Measurements from ENCODE around the gene BMPER. TPM values are rescaled to one million over a fixed set of nuclear protein-coding genes. Genes with fewer than 3 reads are reported as not detected.

BMPER gene
- total RNA-seq, 1 experiment from 2014 or later: 0.50 TPM

DNA sequence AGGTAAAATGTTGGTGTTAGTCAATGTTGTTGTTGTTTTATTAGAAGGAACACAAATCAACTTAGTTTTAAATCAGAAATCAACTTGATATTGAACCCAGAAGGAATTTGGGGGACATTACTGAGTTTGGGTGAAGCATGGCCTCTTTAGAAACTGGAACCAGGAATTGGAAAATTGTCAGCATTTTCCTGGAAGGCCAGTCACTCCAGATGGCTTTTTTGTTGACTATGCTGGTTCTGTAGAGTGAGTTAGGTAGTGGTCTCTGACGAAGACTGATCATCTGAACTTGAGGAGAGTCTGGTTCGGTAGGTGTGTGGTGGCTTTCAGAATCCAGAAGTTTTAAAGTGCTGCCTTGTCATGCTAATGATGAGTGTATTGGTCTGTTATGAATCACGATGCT lies 111.5 kb downstream of the BMPER start:
- no peak for DNase-seq
- H3K4me2 ChIP-seq: no peak overlapping the region
- no peaks in the 10 kb centered on the region for H3K9me2 ChIP-seq (ENCODE audit: insufficient read depth)
- intact Hi-C loops (cut with micrococcal nuclease; ENCODE audit: unreplicated experiment): no loop called here
- H3K9me3 ChIP-seq (ENCODE audit: insufficient read depth, low read depth): no peaks in the 10 kb centered on the region
- CTCF ChIA-PET: no interaction called here
- no peaks in the 10 kb centered on the region for H3K79me2 ChIP-seq (ENCODE audit: low read depth)
- no peaks in the 10 kb centered on the region for H3K36me3 ChIP-seq (ENCODE audit: low read depth)
- no peak overlapping the region for H3K4me3 ChIP-seq
- no peaks in the 10 kb centered on the region for H3F3A ChIP-seq (ENCODE audit: insufficient read depth, low read depth)
- no peak overlapping the region for H3K27ac ChIP-seq
- no peak overlapping the region for H2AFZ ChIP-seq
- no peaks in the 10 kb centered on the region for H4K20me1 ChIP-seq (ENCODE audit: insufficient read depth)
- BruUV-seq (replicated peaks): no TSS peak
- POLR2A ChIA-PET (ENCODE audit: unreplicated experiment): no interaction called here
- H3K27me3 ChIP-seq (ENCODE audit: insufficient read depth, low read depth): no peaks in the 10 kb centered on the region
- TF ChIP-seq EZH2 (IDR thresholded peaks at IDR 0.05; ENCODE audit: low read depth): no peak
- TF ChIP-seq, protein P1, sequence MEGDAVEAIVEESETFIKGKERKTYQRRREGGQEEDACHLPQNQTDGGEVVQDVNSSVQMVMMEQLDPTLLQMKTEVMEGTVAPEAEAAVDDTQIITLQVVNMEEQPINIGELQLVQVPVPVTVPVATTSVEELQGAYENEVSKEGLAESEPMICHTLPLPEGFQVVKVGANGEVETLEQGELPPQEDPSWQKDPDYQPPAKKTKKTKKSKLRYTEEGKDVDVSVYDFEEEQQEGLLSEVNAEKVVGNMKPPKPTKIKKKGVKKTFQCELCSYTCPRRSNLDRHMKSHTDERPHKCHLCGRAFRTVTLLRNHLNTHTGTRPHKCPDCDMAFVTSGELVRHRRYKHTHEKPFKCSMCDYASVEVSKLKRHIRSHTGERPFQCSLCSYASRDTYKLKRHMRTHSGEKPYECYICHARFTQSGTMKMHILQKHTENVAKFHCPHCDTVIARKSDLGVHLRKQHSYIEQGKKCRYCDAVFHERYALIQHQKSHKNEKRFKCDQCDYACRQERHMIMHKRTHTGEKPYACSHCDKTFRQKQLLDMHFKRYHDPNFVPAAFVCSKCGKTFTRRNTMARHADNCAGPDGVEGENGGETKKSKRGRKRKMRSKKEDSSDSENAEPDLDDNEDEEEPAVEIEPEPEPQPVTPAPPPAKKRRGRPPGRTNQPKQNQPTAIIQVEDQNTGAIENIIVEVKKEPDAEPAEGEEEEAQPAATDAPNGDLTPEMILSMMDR (conservative IDR thresholded peaks at IDR 0.05): no peak
- H3K4me1 ChIP-seq (replicated peaks; ENCODE audit: insufficient read depth): no peaks in the 10 kb centered on the region

DNA sequence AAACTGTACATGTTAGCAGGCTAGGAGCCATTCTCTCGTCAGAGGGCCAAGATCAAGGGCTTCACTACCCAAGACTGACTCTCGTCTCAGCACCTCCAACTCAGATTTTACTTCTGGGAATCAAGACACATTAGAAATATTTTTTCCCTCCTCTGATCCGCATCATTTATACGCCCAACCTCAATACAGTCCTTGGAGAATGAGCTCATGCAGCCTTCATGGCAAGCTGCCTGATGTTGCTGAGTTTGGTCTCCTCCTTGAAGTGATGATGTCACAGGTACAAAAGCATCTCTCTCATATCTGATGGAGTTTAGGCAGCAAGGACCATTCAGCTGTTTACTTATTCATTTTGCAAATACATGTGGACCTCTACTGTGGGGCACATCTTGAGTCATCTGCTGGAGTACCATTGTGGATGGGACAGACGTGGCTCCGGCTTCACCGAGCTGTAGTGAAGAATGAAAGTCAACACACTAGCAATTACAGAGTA lies 114.0 kb downstream of the BMPER start:
- intact Hi-C loops (cut with micrococcal nuclease; ENCODE audit: unreplicated experiment): no loop called here
- no peaks in the 10 kb centered on the region for H3K4me1 ChIP-seq (replicated peaks; ENCODE audit: insufficient read depth)
- TF ChIP-seq EZH2 (IDR thresholded peaks at IDR 0.05; ENCODE audit: low read depth): no peak
- TF ChIP-seq, protein P1 (conservative IDR thresholded peaks at IDR 0.05): no peak
- BruUV-seq (replicated peaks): no TSS peak
- no peak overlapping the region for H3K4me2 ChIP-seq
- H3K36me3 ChIP-seq (ENCODE audit: low read depth): no peaks in the 10 kb centered on the region
- CTCF ChIA-PET: no interaction called here
- H3K4me3 ChIP-seq: no peak overlapping the region
- no peak overlapping the region for H3K27ac ChIP-seq
- no peak for DNase-seq
- no peaks in the 10 kb centered on the region for H3K9me2 ChIP-seq (ENCODE audit: insufficient read depth)
- H4K20me1 ChIP-seq (ENCODE audit: insufficient read depth): no peaks in the 10 kb centered on the region
- no peaks in the 10 kb centered on the region for H3K27me3 ChIP-seq (ENCODE audit: insufficient read depth, low read depth)
- H3K79me2 ChIP-seq (ENCODE audit: low read depth): no peaks in the 10 kb centered on the region
- POLR2A ChIA-PET (ENCODE audit: unreplicated experiment): interaction anchor here (0.5 kb wide), 1 partner anchor 83 kb away, joined by 3 read pairs; no protein-coding TSS in a partner anchor
- no peaks in the 10 kb centered on the region for H3K9me3 ChIP-seq (ENCODE audit: insufficient read depth, low read depth)
- H2AFZ ChIP-seq: no peak overlapping the region
- H3F3A ChIP-seq (ENCODE audit: insufficient read depth, low read depth): no peaks in the 10 kb centered on the region

DNA sequence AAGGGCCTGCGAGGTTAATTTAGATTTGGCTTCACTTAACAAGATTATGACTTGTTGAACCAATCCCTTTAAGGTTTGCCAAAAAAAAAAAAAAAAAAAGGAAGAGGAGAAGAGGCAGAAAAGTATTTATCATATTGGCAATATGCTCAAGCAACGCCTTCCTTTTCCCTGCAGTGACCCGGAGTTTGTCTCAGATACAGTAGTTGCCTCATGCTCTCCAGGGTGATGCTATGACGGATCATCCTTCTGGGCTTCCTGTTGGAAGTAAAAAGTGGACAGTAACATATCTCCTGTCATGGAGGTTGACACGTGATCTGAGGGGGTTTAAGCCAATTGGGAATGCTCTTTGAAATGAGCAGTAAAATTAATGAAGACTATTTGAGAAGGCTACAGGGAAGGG lies 117.3 kb downstream of the BMPER start:
- no peak overlapping the region for H3K4me3 ChIP-seq
- H3K4me2 ChIP-seq: no peak overlapping the region
- no peaks in the 10 kb centered on the region for H3K9me3 ChIP-seq (ENCODE audit: insufficient read depth, low read depth)
- no peak for TF ChIP-seq EZH2 (IDR thresholded peaks at IDR 0.05; ENCODE audit: low read depth)
- TF ChIP-seq, protein P1 (conservative IDR thresholded peaks at IDR 0.05): no peak
- H3K36me3 ChIP-seq (ENCODE audit: low read depth): no peaks in the 10 kb centered on the region
- no peaks in the 10 kb centered on the region for H3K9me2 ChIP-seq (ENCODE audit: insufficient read depth)
- H2AFZ ChIP-seq: no peak overlapping the region
- H3F3A ChIP-seq (ENCODE audit: insufficient read depth, low read depth): no peaks in the 10 kb centered on the region
- intact Hi-C loops (cut with micrococcal nuclease; ENCODE audit: unreplicated experiment): no loop called here
- no TSS peak for BruUV-seq (replicated peaks)
- no peak overlapping the region for H3K27ac ChIP-seq
- no peaks in the 10 kb centered on the region for H3K27me3 ChIP-seq (ENCODE audit: insufficient read depth, low read depth)
- no peak for DNase-seq
- H4K20me1 ChIP-seq (ENCODE audit: insufficient read depth): no peaks in the 10 kb centered on the region
- ChIA-PET POLR2A (ENCODE audit: unreplicated experiment) (no interaction called here), CTCF (no interaction called here)
- no peaks in the 10 kb centered on the region for H3K79me2 ChIP-seq (ENCODE audit: low read depth)
- H3K4me1 ChIP-seq (replicated peaks; ENCODE audit: insufficient read depth): no peaks in the 10 kb centered on the region
